GM21528 (cell line): ENCODE results near the gene DNAL1.
"Not testable (repeated sequence)": the region's sequence is repeated elsewhere in the genome, so short reads cannot be mapped to it uniquely, and the experiment has no call there.

Source experiments
- ATAC-seq: cut with Tn5 transposase; IDR thresholded peaks from one replicate; pipeline ENCODE4 v1.9.1; 2021; ENCODE audit warnings: mild to moderate bottlenecking, moderate library complexity; ENCODE audit not compliant: unreplicated experiment, low FRiP score

Gene DNAL1

GRCh38 chr14:73696466-73697400, 51.9 kb downstream of the DNAL1 start:
- ATAC-seq = peak; percentile 74

DNA sequence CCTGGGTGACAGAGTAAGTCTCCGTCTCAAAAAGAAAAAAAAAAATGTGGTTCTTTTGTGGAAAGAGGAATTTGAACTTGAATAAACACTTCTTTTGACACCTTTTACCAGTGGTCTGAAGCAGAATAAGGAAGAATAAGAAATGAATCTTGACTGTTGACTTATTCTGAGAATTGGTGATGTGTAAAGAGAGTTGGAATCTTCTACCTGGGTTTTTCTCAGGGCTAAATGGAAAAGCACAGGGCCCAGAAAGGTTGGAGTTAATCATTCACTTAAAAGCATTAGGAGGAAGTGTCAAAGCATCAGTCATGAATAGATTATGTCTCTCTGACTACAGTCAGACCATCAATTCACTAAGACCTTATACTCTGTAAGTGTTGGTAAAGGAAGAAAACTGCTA, 55.5 kb downstream of the DNAL1 start:
- no peak for ATAC-seq

GRCh38 chr14:73708076-73708475, 63.3 kb downstream of the DNAL1 start:
- ATAC-seq = not testable (repeated sequence)

DNA sequence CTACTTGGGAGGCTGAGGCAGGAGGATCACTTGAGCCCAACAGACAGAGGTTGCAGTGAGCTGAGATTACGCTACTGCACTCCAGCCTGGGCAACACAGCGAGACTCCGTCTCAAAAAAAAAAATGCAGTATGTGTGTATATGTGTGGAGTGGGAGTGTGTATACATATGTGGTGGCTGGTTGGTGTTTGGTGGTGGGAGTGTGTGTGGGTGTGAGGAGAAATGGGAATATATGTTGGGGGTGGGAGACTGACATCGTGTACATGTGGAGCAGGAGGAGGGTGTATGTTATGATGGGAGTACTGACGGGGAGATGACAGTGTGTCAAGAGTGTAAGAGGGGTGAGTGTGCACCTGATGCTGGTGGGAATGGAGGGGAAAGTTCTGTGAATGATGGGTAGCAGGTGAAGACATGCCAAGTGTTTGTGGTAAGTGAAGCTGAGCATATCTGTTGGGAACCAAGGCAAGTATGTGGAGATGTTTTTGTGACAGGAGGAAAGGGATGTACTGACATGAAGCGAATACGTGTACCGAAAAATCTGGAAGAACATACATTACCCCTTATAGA, 65.2 kb downstream of the DNAL1 start:
- ATAC-seq = no peak

DNA sequence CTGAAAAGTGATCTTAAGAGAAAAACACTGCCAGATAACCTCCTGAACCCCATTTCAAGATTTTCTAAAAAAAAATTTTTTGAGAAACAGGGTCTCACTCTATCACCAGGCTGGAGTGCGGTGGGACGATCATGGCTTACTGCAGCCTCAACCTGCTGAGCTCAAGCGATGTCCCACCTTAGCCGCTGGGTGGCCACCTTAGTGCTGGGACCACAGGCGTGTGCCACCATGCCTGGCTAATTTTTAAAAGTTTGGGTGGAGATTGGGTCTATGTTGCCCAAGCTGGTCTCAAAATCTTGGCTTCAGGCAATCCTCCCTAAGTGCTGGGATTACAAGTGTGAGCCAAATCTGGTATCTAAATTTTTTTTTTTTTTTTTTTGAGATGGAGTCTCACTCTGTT, 66.0 kb downstream of the DNAL1 start:
- no peak for ATAC-seq

DNA sequence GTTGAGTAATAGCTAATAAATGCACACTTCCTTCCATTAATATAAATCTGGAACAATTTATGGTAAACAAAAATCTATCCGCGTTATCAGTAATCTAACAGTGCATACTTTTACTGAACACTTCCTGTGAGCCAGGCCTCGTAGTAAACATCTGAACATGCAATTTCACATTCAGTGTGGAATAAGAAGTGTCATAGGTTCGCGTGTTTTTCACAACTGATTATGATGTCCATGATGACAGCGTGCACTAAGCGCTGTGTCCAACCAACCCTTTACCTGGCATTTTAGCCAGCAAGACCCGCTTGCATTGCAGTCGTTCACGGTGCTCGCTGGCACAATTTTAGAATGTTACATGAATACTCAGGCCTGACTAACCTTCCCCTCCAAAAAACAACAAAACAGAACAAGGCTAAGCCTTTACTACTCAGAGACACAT, 67.3 kb downstream of the DNAL1 start:
- no peak for ATAC-seq

DNA sequence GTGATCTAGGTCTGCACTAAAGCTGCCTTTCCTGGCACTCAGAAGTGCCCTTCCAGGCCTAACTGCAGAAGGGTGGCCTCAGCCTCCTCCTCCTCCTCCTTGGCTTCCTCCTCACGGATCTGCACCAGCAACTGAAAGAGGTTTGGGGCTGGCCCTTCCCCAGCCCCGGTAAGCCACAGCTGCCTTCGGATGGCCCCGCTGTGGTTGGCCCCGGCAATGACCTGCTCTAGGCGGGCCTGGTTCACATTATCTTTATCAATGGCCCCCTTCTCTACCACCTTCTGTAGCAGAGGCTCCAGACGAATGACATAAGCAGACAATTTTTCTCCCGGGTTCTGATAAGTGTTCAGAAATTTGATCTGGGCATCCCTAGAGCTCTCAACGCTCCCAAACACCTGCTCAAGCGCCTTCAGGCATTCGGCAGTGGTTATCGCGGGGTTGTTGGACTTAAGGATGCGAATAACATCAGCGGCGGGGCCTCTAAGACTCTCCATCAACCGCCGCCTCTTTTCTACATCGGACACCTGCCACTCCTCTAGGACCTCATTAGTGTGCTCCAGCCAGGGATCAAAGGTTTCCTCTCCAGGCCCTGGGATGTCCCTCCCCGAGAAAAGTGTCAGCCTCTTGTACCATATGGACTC, 67.9 kb downstream of the DNAL1 start:
- ATAC-seq = no peak

DNA sequence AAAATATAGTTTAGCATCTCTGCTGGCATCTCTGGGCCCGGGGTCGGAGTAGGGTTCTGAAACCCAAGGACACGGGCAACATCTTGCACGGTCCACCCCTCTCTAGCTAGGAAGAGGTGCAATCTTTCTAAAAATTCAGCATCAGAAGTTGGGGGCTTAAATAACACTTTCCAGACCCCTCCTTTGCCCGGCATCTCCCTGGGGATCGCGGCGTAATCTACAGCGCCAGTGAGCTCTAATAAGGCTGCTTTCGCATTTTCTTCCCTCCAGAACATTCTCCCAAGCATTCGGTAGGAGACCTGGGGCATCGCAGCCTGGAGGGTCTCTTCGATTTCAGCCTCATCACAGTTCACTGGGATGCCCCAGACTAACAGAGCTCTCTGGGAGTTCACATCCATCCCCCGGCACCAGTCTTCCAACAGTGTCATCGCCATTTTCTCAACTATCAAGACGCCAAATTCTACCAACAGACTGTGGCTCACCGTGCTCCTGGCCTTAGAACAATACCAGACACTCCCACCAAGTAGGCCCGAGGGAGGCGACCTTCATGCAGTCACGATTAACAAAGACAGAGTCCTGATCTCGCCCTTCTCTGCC, 68.5 kb downstream of the DNAL1 start:
- ATAC-seq = no peak

DNA sequence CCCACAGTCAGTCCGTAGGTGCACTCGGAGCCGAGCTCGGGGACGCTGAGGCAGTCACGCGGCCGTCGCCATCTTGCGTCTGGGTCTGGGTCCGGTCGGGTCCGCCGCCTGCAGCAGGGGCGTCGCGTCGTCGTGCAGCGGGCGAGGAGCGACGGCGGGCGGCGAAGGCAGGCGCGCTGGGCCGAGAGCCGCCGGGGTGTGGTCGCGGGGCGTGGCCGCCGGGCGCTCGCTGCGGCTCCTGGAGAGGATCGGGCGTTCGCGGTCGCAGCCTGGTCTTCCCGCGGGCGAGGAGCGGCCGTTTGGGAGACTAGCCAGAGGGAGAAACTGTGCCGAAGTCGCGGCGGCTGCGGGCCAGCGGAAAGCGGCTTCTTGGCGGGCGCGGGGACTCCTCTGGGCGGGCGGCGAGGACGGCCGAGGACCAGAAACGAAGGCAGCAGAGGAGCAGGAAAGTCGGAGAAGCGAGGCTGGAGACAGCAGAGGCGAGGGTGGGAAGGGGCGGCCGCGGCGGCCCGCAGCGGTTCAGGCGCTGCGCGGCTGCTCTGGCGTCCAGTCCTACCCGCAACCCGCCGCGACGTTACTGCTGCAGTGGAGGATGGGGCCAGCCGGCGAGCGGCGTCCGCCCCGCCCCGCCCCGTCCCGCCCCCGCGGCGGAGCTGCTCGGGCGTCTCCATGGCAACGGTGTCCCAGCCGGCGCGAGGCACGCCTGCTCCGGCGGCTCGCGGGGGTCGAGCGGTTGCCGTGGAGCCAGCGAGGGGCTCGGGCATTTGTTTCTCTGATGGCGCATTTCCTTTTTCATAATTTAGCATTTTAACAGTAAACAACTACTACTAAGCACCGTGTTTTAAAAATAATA, 69.2 kb downstream of the DNAL1 start, which contains the start of gene PNMA1:
Gene PNMA1, minus strand, starts transcription at position 582 of the 853 bp plus-strand sequence. CDS start 745 bp downstream, outside the sequence.
- peak; percentile 76 for ATAC-seq

GRCh38 chr14:73714656-73715081, 69.9 kb downstream of the DNAL1 start:
- no peak for ATAC-seq

- ATAC-seq = no peak
These were observed 70.9 kb downstream of the DNAL1 start for GRCh38 chr14:73715707-73716106.

DNA sequence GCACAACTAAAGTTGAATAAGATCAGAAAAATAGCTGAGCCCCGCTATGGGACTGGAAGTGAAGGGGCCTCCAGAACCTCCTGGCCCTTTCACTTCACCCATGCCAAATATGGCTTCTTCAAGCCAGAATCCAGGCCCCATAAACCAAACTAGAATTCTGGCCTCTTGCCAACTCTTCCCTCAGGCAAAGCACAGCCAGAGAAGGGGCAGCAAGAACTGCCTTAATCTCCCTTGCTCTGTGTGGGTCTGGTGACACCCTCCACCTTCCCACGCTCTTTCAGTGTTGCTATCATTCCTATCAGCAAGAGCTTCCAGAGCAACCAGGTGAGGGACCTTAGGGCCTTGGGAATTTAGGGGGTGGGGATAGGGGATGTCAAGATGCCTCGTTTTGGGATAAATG, 72.5 kb downstream of the DNAL1 start:
- no peak for ATAC-seq

GRCh38 chr14:73717711-73718417, 73.1 kb downstream of the DNAL1 start:
- ATAC-seq = no peak

DNA sequence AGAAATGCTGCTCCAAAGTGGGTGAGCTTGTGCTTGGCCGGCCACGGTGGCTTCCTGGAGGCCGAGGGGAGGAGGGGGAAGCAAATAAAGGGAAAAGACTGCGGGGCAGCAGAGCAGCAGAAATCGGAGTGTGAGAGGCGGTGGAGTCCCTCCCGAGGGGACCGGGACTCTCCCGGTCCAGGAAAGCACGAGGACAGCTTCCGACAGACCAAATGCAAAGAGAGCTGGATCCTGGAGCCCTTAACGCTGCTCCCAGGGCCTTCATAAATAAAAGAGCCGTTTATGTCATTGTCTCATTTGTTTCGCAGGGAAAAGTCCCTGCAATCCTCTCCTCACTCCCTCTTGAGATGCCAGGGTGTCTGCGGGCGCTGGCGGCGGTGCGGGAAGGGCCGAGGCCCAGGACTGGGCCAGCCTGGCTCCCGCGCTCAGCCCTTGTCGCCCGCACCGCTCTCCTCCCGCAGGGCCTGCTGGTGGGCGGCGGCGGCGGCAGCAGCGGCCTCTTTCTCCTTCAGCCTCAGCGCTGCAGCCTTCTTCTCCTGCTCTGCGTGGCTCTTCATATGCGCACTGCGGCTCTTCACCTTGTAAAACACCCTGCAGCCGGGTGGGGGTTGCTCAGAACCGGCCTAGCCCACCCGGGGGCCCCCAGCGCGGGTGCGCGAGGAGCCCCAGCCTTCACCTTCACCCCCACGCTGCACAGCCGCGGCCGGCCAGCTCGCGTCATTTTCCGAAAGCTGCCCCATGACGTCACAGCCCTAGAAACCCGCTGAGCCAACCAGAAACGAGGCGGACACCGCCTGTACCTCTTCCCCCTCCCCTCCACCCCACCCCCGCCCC, 73.8 kb downstream of the DNAL1 start:
- ATAC-seq = no peak

GRCh38 chr14:73719361-73719760, 74.6 kb downstream of the DNAL1 start:
- ATAC-seq = no peak

DNA sequence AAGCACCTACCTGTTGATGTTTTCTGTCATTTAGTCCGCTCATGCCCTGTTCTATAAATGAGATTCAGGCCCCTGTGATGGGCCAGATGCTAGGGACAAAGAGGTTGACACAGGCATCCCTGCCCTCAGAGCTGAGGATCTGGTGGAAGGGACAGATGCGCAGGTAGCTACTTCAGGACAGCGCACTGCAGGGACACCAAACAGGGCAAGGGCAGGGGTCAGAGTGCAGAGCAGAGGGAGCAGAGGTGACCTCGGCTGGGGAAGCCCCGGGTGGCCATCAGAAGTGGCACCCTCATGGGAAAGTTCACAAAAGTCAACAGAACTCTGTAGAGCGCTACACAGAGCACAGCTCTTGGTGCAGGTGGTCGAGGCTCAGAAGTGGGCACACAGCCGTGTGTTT, 75.0 kb downstream of the DNAL1 start:
- ATAC-seq = no peak

DNA sequence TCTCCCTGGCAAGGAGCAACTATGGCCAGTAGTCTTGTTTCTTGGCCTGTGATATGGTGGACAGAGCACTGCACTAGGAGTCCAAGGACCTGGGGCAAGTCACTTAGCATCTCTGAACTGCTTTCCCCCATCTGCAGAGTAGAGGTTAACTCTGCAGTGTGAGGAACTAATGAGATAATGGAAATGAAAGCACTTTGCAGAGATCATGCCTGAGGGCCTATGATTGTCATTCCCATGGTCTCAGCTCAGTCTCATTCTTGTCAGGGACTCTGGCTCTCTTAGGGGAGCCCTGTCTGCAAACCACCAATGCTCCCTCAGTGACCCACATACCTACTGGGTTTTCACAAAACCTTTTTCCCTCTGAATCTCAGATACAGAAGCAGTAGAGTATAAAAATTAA, 75.8 kb downstream of the DNAL1 start:
- no peak for ATAC-seq

GRCh38 chr14:73721101-73721821, 76.5 kb downstream of the DNAL1 start:
- no peak for ATAC-seq
